GM12875 (cell line): ENCODE data around the gene FGF11.

Experiments used
- H3K4me3 ChIP-seq: one replicate; pipeline ENCODE4 v1.5.1; 2011; ENCODE audit warnings: low read depth, low read length, control low read depth
- CTCF ChIP-seq: IDR thresholded peaks from 2 replicates; pipeline ENCODE4 v1.5.1; 2011; ENCODE audit warnings: low read depth, mild to moderate bottlenecking, control low read depth, inconsistent platforms, low read length, moderate library complexity, borderline replicate concordance; ENCODE audit not compliant: insufficient read depth

The FGF11 gene

GRCh38 chr17:7394452-7395191 is 44.7 kb upstream of the FGF11 start, which contains the start of gene PLSCR3:
TSS of gene PLSCR3 (minus strand) at chr17:7394525. CDS start at chr17:7394110, 415 bp downstream.
- peak within 1 kb of the TSS; percentile 92 for H3K4me3 ChIP-seq
- peak; percentile 64 for TF ChIP-seq CTCF

- H3K4me3 ChIP-seq, result no peak overlapping the region
- no peak for TF ChIP-seq CTCF
Measured at GRCh38 chr17:7396147-7396546, 43.2 kb upstream of the FGF11 start.

GRCh38 chr17:7398612-7399011 is 40.7 kb upstream of the FGF11 start:
- H3K4me3 ChIP-seq, result no peak overlapping the region
- TF ChIP-seq CTCF, result no peak

GRCh38 chr17:7403043-7403726 is 36.1 kb upstream of the FGF11 start:
- no peak for TF ChIP-seq CTCF
- peak overlapping the region; percentile 80 for H3K4me3 ChIP-seq

GRCh38 chr17:7403727-7403976 is 35.7 kb upstream of the FGF11 start:
- H3K4me3 ChIP-seq, result peak overlapping the region; percentile 80
- TF ChIP-seq CTCF, result no peak

- TF ChIP-seq CTCF, result no peak
Measured at GRCh38 chr17:7403977-7404736, 35.2 kb upstream of the FGF11 start, which contains the start of gene TMEM256. TSS of gene TMEM256 (minus strand) at chr17:7404097. CDS start at chr17:7404084, 13 bp downstream.

More at GRCh38 chr17:7403977-7404736, 35.2 kb upstream of the FGF11 start, which contains the start of gene TMEM256:
- peak within 1 kb of the TSS; percentile 80 for H3K4me3 ChIP-seq
